ENCODE measurements around the gene CSF3. TPM values are rescaled to one million over a fixed set of nuclear protein-coding genes. Genes with fewer than 3 reads are reported as not detected.

The CSF3 gene
- total RNA-seq, 1 experiment from 2014 or later, result not detected

DNA sequence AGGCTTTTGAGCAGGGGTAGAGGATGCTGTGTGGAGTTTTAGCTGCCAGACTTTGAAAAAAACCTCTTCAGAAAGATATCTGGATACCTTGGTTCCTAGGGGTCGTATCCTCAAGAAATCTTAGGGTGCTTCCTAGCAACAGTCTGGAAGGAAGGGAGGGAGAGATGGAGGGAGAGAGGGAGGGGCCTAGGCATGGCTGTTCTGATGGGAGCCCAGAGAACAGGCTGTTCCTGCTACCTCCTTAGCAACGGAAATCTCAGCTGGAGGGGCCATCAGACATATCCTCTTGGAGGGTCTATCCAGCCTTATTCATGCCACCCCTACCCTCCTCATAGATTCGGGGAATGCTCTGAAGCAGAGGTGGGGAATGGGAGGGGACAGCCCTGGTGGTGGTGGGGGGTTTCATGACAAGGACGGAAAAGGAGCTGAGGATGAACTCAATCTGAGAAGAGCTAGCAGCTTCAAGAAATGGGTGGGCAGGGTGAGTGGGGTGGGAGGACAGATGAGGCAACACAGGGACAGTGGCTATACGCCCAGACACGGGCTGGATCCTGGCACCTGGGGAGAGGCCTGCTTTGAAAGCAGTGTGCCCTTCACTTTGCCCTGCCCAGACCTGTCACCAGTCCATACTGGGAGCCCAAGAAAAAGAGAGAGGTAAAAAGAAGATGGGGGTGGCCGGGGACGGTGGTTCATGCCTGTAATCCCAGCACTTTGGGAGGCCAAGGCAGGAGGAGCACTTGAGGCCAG, 44.7 kb downstream of the CSF3 start:
- DNase-seq (ENCODE audit: extremely low read depth, low read depth), result no peak

DNA sequence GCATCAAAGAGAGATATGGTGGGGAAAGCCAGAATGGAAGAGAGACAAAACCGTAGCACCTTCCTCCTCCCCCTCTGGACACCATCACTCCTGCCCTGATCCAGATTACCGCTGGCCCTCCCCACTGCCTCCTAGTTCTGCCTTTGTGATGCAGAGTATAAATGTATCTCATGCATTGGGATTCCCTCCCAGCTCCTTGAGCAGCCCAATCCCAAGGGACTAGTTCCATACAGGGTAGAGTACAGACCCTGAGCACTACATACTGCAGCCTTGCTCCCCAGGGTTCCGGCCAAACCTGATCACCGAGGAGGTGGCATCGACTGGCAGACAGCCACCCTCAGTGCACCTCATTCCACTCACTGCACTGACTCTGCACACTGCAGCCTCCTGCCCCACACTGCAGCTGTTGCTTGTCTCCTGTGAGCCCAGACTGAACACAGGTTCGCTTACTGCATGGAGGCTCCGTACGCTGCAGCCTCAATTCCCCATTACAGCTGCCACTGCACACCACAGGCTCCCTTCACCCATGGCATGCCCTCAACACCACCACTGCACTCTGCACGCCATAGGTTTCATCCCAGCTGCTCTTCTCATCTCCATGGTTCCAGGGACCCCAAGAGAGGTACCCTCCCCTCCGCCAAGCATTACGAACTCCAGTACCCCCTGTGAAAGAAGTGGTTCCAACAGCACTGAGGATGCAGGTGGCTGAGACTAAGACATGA, 45.8 kb downstream of the CSF3 start:
- no peak for DNase-seq (ENCODE audit: extremely low read depth, low read depth)

DNA sequence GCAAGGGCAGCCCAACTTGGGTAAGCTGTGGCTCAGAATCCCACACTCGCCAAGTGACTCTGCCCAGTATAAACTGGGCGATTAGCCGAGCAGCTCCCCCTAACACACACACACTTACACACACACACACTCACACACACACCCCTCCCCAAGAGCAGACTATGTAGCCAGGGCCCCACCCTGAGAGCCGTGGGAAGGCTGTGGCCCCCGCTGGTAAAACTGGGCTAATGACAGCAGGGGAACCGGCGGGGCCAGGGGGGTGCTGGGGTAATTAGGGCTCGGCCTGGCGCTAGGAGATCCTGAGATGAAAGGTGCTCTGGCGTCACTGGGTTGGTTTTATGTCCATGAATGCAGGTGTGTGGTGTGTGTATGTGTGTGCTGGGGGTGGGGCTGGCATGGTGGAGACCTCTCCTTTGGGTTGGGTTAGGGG, 46.4 kb downstream of the CSF3 start:
- DNase-seq (ENCODE audit: extremely low read depth, low read depth), result no peak

DNA sequence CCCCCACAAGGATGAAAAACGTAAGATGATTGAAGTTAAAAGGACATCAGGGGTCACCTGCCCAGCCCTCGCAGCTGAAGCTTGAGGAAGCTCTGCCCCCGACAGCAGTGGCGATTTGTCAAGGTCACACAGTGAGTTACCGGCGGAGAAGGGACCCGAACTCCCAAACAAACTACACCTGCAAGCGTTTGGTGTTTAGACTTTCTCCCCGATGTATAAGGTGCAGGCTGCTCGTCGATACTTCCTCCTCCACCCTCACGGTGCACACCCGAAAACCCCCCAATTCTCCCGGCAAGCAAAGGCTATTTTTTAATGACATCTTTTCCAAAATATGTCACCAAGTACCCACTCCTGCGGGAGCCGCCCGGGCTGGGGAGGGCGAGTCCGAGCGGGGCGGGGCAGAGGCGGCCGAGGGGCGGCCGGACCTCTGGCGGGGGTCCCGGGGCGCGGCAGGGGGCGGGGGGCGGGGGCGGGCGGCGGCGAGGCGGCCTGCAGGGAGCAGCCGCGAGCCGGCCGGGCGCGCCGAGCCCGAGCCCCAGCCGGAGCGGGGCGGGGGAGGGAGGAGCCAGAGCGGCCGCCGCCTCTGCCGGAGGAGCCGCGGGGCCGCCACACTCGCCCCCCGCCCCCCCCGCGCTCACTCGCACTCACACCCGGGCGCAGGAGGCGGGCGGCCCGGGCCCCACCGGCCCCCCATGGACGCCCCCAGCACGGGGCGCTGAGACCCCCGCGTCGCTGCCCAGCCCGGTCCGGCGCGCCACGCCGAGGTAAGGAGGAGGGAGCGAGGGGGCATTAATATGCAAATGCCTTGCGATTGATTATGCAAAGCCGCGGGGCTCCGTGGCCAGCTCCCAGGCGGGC, 47.3 kb downstream of the CSF3 start, which contains the start of gene THRA:
TSS of gene THRA (plus strand) at position 637 of the 858 bp plus-strand sequence. CDS start 11,524 bp downstream, outside the sequence.
- peak; percentile 48 for DNase-seq (ENCODE audit: extremely low read depth, low read depth)

DNA sequence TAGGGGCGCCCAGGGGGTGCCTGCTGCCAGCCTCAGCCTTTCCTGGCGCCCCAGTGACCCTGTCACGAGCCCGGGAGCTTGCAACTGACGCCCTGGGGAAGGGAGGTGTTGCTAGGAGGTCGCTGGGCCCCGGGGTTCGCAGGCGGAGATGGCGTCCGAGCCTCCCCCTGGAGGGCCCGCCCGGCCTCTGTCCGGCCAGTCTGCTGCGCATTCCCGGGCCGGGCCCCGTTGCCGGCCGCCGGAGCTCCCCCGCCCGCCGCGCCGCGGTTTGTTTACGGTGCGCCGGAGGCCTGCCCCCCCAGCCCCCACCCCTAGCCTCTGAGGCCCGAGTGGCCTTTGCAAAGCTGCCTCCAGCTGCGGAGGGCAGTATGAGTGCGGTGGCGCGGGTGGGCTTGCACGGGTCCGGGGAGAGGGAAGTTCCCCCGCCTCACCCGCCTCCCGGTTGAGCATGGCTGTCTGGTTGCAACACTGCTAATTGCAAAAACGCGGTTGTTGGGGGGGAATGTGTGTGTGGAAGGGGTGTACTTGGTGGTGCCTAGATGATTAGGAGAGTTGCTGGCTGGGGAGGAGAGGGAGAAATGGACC, 48.0 kb downstream of the CSF3 start:
- no peak for DNase-seq (ENCODE audit: extremely low read depth, low read depth)

GRCh38 chr17:40063901-40064531, 48.8 kb downstream of the CSF3 start:
- no peak for DNase-seq (ENCODE audit: extremely low read depth, low read depth)

DNA sequence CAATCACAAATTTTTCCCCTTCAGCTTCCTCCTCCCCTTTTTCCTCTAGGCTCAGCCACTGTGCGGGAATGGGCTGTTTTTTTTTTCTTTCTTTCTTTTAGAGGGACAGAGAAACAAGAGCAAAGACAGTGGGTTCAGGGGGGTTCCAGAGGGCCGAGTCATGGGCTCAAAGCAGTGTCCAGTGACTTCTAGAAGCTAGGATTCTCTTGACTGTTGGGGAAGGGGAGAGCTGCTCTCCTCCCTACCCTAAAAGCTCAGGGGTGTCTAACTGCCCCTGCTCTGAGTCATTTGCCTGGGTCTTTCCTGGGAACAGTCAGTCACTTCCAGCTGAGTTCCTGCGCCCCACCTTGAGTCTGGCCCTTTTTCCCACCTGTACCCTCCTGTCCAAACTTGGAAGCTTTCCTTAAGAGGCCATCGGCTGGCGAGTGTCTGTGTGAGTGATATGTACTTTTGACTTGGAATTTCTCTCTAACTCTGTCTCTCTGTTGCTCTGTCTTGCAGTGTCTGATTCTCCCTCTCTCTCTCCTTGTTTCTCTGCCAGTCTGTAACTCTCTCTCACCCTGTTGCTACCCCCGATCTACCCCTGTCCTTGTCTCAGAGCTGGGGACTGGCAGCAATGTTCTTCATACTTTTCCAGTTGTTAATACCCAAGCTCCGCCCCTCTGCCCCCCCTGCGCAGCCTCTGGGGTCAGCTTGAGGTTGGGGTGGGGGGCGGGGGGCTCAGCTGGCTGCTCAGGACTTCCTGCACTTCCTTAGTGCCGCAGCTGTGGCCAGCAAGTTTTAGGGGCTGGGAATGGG, 49.9 kb downstream of the CSF3 start:
- DNase-seq (ENCODE audit: extremely low read depth, low read depth), result no peak

- DNase-seq (ENCODE audit: extremely low read depth, low read depth), result no peak
Observed at GRCh38 chr17:40065769-40066510, 50.7 kb downstream of the CSF3 start.

Small RNA genes within 50 kb of the gene (small RNA-seq; reads per million reads assigned to genes)
- 484 to 564 reads per million in 2 experiments for gene SNORD124

Other genes with a start within 250 kb of the CSF3 start
- gene IKZF3, start 151.1 kb upstream of the CSF3 start, total RNA-seq (2014; rRNA removed; shearing (Covaris generic)), result not detected in 2 replicates
- gene ZPBP2, start 147.2 kb upstream of the CSF3 start, total RNA-seq (2014; rRNA removed; shearing (Covaris generic)), result not detected in 2 replicates
- gene GSDMB, start 96.8 kb upstream of the CSF3 start, total RNA-seq (2014; rRNA removed; shearing (Covaris generic)), result 0.66 and 2.7 TPM in 2 replicates
- gene ORMDL3, start 87.8 kb upstream of the CSF3 start, total RNA-seq (2014; rRNA removed; shearing (Covaris generic)), result 13.1 and 14.9 TPM in 2 replicates
- gene LRRC3C, start 87.7 kb upstream of the CSF3 start, total RNA-seq (2014; rRNA removed; shearing (Covaris generic)), result not detected in 2 replicates
- not detected in 2 replicates for gene GSDMA, start 52.4 kb upstream of the CSF3 start, total RNA-seq (2014; rRNA removed; shearing (Covaris generic))
- gene PSMD3, start 34.6 kb upstream of the CSF3 start, total RNA-seq (2014; rRNA removed; shearing (Covaris generic)), result 139 and 148 TPM in 2 replicates
- 36.1 and 39.8 TPM in 2 replicates for gene MED24, start 39.0 kb downstream of the CSF3 start, total RNA-seq (2014; rRNA removed; shearing (Covaris generic))
- gene THRA, start 47.5 kb downstream of the CSF3 start, total RNA-seq (2014; rRNA removed; shearing (Covaris generic)), result 6.2 and 6.9 TPM in 2 replicates
- 4.2 and 4.7 TPM in 2 replicates for gene NR1D1, start 85.1 kb downstream of the CSF3 start, total RNA-seq (2014; rRNA removed; shearing (Covaris generic))
- 68.0 and 74.2 TPM in 2 replicates for gene MSL1, start 106.5 kb downstream of the CSF3 start, total RNA-seq (2014; rRNA removed; shearing (Covaris generic))
- 56.8 and 59.6 TPM in 2 replicates for gene CASC3, start 125.1 kb downstream of the CSF3 start, total RNA-seq (2014; rRNA removed; shearing (Covaris generic))
- 2.8 and 2.9 TPM in 2 replicates for gene RAPGEFL1, start 162.0 kb downstream of the CSF3 start, total RNA-seq (2014; rRNA removed; shearing (Covaris generic))
- gene WIPF2, start 203.9 kb downstream of the CSF3 start, total RNA-seq (2014; rRNA removed; shearing (Covaris generic)), result 12.7 and 14.2 TPM in 2 replicates

All from NCI-H460 (cell line).